GM18520 (cell line): ENCODE data around the gene SLFN11.
"Not testable (repeated sequence)": the region's sequence is repeated elsewhere in the genome, so short reads cannot be mapped to it uniquely, and the experiment has no call there.

Experiments used
- ATAC-seq: cut with Tn5 transposase; IDR thresholded peaks from one replicate; pipeline ENCODE4 v1.9.1; 2021; ENCODE audit not compliant: unreplicated experiment

SLFN11 gene

GRCh38 chr17:35373534-35373983 is at the start of gene SLFN11:
Gene SLFN11, minus strand, starts transcription at chr17:35373621. Its CDS starts 9,814 bp downstream, at chr17:35363807.
- no peak for ATAC-seq

GRCh38 chr17:35421069-35421468 is 47.6 kb upstream of the SLFN11 start:
- ATAC-seq = not testable (repeated sequence)

- no peak for ATAC-seq
These were observed 43.2 kb upstream of the SLFN11 start for GRCh38 chr17:35416659-35417058.

GRCh38 chr17:35414707-35415106 is 41.3 kb upstream of the SLFN11 start:
- ATAC-seq = not testable (repeated sequence)

- ATAC-seq = no peak
These were observed 40.8 kb upstream of the SLFN11 start for GRCh38 chr17:35414247-35414646.

- ATAC-seq = no peak
These were observed 34.1 kb upstream of the SLFN11 start for GRCh38 chr17:35407531-35407930.

- no peak for ATAC-seq
These were observed 33.1 kb upstream of the SLFN11 start for GRCh38 chr17:35406568-35406967.

GRCh38 chr17:35404360-35404759 is 30.9 kb upstream of the SLFN11 start:
- ATAC-seq = no peak

- ATAC-seq = not testable (repeated sequence)
These were observed 20.4 kb upstream of the SLFN11 start for GRCh38 chr17:35393783-35394182.

GRCh38 chr17:35390663-35391062 is 17.2 kb upstream of the SLFN11 start:
- ATAC-seq = no peak

- ATAC-seq = no peak
These were observed 16.7 kb upstream of the SLFN11 start for GRCh38 chr17:35390156-35390555.

GRCh38 chr17:35387496-35387895 is 14.1 kb upstream of the SLFN11 start:
- no peak for ATAC-seq

- no peak for ATAC-seq
These were observed 4.3 kb upstream of the SLFN11 start for GRCh38 chr17:35377706-35378105.

- no peak for ATAC-seq
These were observed 3.6 kb upstream of the SLFN11 start for GRCh38 chr17:35377068-35377467.

- ATAC-seq = no peak
These were observed 2.8 kb upstream of the SLFN11 start for GRCh38 chr17:35376245-35376644.

- ATAC-seq = no peak
These were observed 1.4 kb upstream of the SLFN11 start for GRCh38 chr17:35374766-35375344.

- no peak for ATAC-seq
These were observed 754 bp upstream of the SLFN11 start for GRCh38 chr17:35373984-35374765.

- ATAC-seq = no peak
These were observed 431 bp downstream of the SLFN11 start for GRCh38 chr17:35372846-35373533.

- ATAC-seq = no peak
These were observed 1.5 kb downstream of the SLFN11 start for GRCh38 chr17:35371934-35372333.

GRCh38 chr17:35368081-35368830 is 5.2 kb downstream of the SLFN11 start:
- ATAC-seq = peak; percentile 82

GRCh38 chr17:35361027-35361426 is 12.4 kb downstream of the SLFN11 start:
- ATAC-seq = no peak
